ENCODE results near the gene SIPA1.
"Not testable (repeated sequence)": the region's sequence is repeated elsewhere in the genome, so short reads cannot be mapped to it uniquely, and the experiment has no call there.

The SIPA1 gene

DNA sequence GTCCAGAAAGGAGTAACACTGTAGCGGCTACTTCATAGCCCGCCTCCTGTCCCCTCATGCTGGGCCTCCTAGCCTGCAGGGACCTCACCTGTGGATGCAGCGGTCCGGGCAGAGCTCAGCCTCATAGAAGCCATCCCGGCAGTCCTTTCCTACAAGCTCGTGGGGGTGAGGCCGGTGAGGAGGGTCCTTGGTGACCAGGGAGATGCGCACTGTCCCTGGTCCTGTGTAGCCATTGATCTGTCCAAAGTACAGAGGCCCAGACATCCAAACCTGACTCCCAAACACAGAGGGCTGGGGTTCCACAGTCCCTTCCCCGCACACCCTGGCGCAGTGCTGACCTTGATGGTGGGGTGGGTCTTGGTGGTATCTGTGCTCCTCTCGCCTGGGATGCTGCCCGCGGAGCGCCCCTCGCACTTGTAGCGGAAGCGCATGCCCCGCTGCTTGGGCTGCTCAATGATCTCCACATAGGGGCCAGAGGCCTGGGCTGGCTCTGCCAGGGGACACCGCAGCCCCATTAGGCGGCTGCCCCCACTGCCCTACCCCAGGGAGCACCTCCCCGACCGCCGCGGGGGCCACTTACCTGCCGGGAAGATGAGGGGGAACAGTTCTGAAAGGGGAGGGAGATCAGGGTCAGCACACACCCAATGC lies 23.8 kb downstream of the SIPA1 start:
- DNase-seq (ENCODE audit: low spot score) = no peak

DNA sequence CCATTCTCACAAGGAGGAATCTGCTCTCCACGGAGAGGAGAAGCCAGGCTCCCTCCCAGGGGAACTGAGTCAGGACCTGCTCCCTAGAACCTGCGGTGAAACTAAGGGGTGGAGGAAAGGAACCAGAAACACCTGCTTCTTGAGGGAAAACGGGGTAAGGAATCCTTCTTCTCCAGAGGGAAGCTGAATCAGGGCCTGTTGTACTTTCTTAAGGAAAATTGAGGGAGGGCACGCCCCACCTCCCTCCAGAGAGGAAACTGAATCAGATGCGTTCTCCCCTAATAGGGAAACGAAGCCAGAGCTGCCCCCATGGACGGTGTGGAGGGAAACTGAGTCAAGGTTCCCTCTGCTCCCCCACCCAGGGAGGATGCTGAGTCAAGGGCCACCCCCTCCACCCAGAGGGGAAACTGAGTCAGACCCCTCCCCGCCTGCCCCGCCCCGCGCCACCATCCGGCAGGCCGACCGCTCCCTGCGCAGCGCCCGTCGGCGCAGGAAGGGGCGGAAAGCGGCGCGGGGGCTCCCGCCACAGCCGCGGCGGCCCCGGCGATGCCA lies 24.4 kb downstream of the SIPA1 start:
- DNase-seq (ENCODE audit: low spot score) = no peak

DNA sequence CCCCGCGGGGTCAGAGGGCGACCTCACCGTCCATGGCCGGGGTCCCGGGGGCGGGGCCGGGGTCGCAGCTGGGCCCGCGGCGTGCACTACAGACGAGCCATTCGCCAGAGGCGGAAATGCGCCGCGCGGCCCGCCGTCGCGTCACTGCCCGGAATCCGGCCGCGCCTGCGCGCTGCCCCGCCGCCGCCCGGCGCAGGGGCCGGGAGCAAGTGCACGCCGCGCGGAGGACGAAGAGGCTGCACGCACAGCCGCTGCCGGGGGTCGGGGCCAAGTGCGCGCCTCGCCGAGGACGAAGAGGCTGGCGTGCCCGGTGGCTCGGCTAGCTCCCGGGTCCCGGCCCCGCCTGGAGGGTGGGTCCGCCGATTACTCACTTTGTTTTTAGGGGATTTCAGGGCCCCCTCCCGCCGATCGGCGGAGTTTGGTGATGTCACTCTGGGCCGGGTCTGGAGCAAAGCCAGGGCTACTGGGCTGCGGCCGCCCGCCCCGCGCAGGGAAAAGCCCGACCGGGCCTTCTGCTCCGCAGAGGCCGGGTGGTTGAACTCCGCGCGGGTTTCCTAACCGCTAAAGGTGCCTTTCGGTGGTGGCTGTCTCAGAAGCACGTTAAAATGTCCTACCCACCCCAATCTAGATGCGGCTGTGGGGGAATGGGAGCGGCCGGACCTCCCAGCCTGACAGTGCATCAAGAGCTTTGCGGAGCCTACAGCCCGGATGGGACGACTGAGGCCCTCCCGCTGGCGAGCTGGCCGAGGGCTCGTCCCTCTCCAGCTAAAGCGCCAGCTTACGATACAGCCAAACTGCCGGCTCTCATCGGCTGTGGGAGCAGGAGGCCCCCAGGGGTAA lies 25.1 kb downstream of the SIPA1 start, which contains the start of gene RELA:
RELA (minus strand) TSS at position 118 of the 840 bp plus-strand sequence; CDS start at position 34, 84 bp downstream.
- DNase-seq (ENCODE audit: low spot score) = peak; percentile 95

DNA sequence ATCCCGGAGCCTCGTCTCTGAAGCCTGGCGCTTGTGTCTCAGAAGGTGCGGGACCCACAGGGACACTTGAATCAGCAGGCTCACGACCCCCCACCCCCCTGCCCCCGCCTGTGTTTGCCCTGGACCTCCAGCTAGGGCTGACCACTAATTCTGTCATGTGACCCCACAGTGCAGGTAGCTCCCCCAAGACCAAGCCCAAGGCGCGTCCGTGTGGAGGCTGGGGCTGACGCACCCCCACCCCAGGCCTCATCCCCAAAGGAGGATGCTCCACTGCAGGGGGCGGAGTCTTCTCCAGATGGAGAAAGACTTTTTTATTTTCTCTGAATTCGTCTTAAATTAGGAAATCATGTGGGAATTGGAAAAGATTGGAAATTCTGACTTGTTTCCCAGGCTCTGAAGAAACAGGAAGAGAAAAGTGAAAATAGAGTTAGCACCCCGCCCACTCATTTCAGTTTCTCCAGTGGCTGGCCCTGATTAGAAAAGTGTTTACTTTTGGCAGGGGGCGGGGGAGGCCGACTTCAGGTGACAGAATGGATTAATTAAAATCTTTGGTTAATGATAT lies 25.8 kb downstream of the SIPA1 start:
- DNase-seq (ENCODE audit: low spot score) = peak; percentile 73

DNA sequence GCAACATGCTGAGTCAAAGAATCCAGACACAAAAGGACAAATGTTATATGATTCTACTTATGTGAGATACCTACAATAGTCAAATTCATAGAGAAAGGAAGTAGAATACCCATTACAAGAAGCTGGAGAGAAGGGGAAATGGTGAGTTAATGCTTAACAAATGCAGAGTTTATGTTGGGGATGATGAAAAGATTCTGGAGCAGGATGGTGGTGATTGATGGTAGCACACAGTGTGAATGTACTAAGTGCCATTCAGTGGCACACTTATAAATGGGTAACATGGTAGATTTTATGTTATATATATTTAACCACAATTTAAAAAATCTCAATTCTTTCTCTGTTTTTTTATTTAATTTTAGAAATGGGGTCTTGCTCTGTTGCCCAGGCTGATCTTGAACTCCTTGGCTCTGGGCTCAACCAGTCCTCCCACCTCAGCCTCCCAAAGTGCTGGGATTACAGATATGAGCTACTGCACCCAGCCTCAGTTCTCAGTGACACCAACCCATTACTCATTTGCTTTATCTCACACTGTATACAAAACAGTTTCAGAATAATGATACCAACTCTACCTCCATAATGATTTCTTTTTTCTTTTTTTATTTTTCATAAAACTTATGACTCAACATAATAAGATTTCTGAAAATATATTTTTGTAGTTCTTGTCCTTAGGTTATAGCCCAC lies 34.4 kb downstream of the SIPA1 start:
- DNase-seq (ENCODE audit: low spot score) = no peak

DNA sequence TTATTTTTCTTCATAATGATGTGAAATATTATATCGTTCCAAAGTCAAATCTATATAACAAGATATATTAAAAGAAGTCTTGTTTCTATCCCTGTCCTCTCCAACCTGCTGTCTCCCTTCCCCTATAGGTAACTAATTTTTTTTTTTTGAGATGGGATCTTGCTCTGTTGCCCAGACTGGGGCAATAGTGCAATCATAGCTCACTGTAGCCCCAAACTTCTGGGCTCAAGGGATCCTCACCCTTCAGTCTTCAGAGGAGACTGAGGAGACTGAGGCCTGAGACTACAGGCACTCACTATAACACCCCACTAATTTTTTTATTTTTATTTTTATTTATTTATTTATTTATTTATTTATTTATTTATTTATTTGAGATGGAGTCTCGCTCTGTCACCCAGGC lies 35.1 kb downstream of the SIPA1 start:
- no peak for DNase-seq (ENCODE audit: low spot score)

DNA sequence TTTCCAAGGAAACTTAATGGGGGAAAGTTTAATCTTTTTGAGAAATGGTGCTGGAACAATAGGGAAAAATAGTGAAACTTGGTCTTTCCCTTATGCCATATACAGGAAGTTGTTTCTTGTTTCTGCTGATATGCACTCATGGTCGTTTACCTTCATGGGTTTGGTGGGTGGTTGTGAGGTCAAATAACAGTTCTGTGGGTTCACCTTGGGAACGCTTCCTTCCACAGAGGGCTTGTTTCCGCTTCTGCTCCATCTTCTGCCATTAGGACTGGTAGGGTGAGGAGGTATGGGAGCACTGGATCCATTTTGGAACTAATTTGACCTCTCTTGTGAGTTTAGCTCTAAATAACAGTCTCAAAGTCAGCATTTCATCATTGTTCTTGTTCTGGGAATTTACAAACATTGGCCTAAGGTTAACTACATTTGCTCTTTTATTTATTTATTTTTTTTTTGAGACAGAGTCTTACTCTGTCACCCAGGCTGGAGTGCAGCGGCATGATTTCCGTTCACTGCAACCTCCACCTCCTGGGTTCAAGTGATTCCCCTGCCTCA lies 42.4 kb downstream of the SIPA1 start:
- no peak for DNase-seq (ENCODE audit: low spot score)

DNA sequence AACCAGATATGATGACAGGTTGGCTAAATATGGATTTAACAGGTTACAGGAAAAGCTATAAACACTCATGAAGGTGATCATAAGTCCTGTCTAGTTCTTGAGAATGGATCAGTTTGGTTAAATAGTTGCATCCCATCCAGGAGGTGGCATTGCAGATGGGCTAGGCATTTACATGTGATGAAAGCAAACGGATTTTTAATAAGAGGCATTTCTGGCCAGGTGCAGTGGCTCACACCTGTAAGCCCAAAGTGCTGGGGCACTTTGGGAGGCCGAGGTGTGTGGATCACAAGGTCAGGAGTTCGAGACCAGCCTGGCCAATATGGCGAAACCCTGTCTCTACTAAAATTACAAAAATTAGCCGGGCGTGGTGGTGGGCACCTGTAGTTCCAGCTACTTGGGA lies 45.6 kb downstream of the SIPA1 start:
- DNase-seq (ENCODE audit: low spot score) = not testable (repeated sequence)

DNA sequence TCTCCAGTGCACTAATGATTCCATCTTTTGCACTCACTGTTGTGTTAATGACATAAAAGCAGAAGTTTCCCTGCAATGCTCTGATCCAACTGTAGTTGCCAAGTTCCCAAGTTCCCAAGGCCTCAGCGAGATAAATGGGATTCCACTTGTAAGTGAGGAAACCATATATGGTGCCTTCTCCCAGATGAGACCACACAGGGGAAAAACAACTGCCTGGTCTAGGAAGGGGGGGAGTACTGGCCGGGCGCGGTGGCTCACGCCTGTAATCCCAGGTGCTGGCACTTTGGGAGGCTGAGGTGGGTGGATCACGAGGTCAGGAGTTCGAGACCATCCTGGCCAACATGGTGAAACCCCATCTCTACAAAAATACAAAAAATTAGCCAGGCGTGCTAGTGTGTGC lies 48.1 kb downstream of the SIPA1 start:
- DNase-seq (ENCODE audit: low spot score) = no peak

DNA sequence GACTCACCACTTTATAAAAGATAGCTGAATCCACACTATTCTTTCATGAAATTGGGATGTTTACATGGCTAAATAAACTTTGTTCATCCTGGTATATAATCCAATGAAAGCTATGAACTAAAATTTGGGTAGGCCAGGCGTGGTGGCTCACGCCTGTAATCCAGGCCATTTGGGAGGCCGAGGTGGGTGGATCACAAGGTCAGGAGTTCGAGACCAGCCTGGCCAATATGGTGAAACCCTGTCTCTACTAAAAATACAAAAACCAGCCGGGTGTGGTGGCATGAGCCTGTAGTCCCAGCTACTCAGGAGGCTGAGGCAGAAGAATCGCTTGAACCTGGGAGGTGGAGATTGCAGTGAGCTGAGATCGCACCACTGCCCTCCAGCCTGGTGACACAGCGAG lies 53.9 kb downstream of the SIPA1 start:
- DNase-seq (ENCODE audit: low spot score) = not testable (repeated sequence)

DNA sequence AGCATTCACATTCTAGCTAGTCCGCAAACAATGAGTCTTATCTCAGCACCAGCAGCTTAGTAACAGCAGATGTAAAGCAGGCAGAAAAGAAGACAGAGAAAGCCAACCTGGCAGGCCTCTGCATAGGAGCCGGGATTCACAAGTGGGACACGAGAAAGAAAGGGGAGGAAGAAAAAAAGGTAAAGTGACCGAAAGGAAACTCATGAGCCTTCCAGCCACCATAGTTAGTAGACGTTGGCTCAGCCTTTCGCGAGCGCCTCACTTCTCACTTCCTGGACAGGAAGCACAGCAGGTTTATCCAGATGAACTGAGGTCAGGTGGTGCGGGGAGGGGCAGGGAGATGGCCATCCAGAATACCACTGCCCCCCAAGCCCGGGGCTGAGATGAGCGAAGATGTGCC lies 54.5 kb downstream of the SIPA1 start:
- DNase-seq (ENCODE audit: low spot score) = no peak

DNA sequence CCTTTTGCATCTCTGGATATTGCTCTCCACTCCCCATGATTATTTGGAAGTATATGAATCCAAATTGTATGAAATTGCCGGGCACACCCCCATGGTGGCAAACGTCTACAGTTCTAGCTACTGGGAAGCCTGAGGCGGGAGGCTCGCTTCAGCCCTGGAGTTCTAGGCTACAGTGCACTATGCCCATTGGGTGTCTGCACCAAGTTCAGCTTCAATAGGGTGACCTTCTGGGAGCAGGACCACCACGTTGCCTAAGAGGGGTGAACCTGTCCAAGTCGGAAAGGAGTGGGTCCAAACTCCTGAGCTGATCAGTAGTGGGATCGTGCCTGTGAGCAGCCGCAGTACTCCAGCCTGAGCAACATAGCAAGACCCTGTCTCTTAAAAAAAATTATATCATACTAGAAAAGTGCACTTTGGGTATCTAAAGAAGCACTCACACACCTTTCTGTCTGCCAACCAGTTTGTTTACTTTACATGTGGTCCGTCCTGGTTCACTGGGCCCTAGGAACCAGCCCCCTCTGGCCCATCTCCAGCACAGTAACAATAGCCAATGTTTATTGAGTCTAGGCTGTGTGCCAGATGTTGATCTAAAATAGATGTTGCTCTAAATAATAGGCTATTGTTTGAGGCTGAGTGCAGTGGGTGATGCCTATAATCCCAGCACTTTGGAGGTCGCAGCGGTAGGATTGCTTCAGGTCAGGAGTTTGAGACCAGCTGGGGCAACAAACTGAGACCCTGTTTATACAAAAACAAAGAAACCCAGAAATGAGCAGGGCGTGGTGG lies 57.7 kb downstream of the SIPA1 start:
- peak; percentile 88 for DNase-seq (ENCODE audit: low spot score)

DNA sequence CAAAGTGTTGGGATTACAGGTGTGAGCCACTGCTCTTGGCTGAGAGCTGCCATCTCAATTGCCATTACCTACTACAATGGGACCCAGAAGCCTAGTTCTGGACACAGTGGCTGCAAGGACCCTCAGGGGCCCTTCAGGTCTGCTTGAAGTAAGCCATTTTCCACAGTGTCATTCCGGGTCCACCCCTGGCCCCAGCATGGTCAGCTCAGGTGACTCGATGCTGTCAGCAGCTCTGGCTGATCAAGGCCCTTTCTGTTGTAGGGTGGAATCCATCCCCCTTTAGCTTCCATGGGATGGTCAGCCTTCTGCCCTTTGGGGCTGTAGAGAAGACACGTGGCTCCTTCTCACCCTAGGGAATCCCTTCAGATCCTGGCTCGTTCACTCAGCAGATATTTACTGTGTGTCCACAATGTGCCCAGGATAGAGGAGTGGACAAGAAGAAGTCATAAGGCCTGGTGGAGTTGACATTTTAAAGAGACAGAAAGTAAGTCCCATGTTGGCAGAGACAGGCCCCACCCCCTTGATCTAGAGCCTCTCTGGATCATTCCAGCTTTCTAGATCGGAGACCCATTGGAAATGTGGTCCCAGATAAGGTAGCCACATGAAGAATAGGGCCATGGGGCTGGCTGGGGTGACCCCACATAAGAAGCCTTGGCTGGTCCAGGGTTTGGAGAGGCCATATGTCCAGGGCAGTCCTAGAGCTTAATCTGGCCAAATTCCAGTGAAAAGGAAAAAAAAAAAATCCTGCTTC lies 59.1 kb downstream of the SIPA1 start:
- DNase-seq (ENCODE audit: low spot score) = no peak

DNA sequence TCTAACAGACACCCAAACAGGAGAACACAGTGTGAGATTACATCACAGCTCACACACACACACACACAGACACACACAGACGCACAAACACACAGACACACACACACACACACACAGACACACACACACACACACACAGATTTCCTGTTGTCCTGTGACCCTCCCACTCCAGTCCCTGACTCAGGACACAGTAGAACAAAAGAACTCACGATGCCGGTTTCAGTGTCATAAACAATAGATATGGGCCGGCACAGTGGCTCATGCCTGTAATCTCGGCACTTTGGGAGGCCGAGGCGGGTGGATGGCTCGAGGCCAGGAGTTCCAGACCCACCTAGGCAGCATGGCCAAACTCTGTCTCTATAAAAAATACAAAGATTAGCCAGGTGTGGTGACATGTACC lies 60.3 kb downstream of the SIPA1 start:
- no peak for DNase-seq (ENCODE audit: low spot score)

DNA sequence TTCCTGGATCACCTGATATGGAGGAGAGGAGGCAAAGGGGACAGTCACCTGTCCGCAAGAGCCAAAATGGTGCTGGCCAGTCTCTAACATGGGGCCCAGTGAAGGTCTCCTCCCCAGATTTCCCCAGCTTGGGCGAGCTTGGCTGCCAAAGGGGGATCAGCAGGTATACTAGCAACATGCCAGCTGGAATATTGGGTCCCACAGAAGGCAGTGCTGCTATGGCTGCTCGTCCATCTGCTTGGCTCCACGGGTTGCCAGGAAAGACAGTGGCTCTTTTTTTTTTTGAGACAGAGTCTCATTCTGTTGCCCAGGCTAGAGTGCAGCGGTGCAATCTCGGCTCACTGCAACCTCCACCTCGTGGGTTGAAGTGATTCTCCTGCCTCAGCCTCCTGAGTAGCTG lies 61.4 kb downstream of the SIPA1 start:
- DNase-seq (ENCODE audit: low spot score) = no peak

DNA sequence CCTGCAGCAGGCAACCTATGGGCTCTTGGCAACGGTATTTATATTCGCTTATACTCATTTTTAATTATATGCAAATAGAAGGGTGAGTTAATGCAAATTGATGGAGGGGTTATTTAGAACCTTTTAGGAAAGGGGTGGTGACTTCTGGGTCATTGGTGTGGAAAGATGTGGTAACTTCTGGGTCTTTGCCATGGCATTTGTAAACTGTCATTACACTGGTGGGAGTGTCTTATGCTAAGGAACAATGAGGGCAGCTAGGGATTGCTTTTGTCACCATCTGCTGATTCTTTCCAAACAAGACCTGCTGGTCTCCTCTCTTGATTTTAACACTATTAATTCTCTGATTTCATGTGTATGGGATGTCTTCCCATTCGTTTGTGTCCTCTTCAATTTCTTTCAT lies 62.5 kb downstream of the SIPA1 start:
- DNase-seq (ENCODE audit: low spot score) = no peak

All from globus pallidus (tissue), 1 donor.